Liver (tissue), 9 donors: Measurements from ENCODE around the gene JAKMIP3. TPM values are rescaled to one million over a fixed set of nuclear protein-coding genes. Genes with fewer than 3 reads are reported as not detected.

Source experiments
- DNase-seq: peaks from one replicate; pipeline ENCODE4 v3.0.0-alpha.2; 2017; ENCODE audit warnings: low spot score
- H3K27ac ChIP-seq, 2 donors: one replicate each; pipeline ENCODE4 v1.7.0; 2013; ENCODE audit warnings: inconsistent platforms in 2 of 2, low read length in 2 of 2, control low read depth in 1 of 2, low read depth in 1 of 2, mild to moderate bottlenecking in 1 of 2
- H3K27me3 ChIP-seq, 4 donors: one replicate each; pipeline versions ENCODE4 v1.6.1 to v1.7.0; 2013; ENCODE audit warnings: low read length in 3 of 4, inconsistent platforms in 1 of 4, mild to moderate bottlenecking in 1 of 4, moderate library complexity in 1 of 4; ENCODE audit not compliant: control insufficient read depth in 4 of 4, insufficient read depth in 4 of 4
- H3K36me3 ChIP-seq, 4 donors: one replicate each; pipeline versions ENCODE4 v1.6.1 to v1.7.0; 2013; ENCODE audit warnings: low read length in 3 of 4, mild to moderate bottlenecking in 3 of 4, low read depth in 1 of 4, moderate library complexity in 1 of 4; ENCODE audit not compliant: control insufficient read depth in 4 of 4, insufficient read depth in 3 of 4
- H3K4me1 ChIP-seq, 4 donors: one replicate each; pipeline versions ENCODE4 v1.6.1 to v1.7.0; 2013; ENCODE audit warnings: low read length in 3 of 4, mild to moderate bottlenecking in 3 of 4, moderate library complexity in 1 of 4; ENCODE audit not compliant: control insufficient read depth in 4 of 4, insufficient read depth in 4 of 4
- H3K4me3 ChIP-seq, 3 donors: one replicate each; pipeline versions ENCODE4 v1.6.1 to v1.7.0; 2013; ENCODE audit warnings: low read length in 3 of 3, control low read depth in 1 of 3, low read depth in 1 of 3, mild to moderate bottlenecking in 1 of 3
- H3K9ac ChIP-seq, 2 donors: one replicate each; pipeline ENCODE4 v1.7.0; 2013; ENCODE audit warnings: low read length in 2 of 2, mild to moderate bottlenecking in 2 of 2, moderate library complexity in 2 of 2, control low read depth in 1 of 2, low read depth in 1 of 2
- H3K9me3 ChIP-seq, 4 donors: one replicate each; pipeline versions ENCODE4 v1.6.1 to v1.7.0; 2013; ENCODE audit warnings: low read length in 3 of 4; ENCODE audit not compliant: control insufficient read depth in 4 of 4
- ATF3 ChIP-seq: IDR thresholded peaks from 2 replicates; pipeline ENCODE4 v1.6.1; 2016; ENCODE audit warnings: antibody characterized with exemption
- EGR1 ChIP-seq, 2 donors: IDR thresholded peaks; 2 replicates each; pipeline ENCODE4 v1.6.1; 2016 to 2018; ENCODE audit warnings: antibody characterized with exemption in 2 of 2, low read depth in 2 of 2
- FOXA1 ChIP-seq: IDR thresholded peaks from 2 replicates; pipeline ENCODE4 v1.6.1; 2016; ENCODE audit warnings: antibody characterized with exemption
- FOXA2 ChIP-seq: IDR thresholded peaks from 2 replicates; pipeline ENCODE4 v1.6.1; 2016; ENCODE audit warnings: antibody characterized with exemption
- GABPA ChIP-seq, 2 donors: IDR thresholded peaks in 1 of 2; conservative IDR thresholded peaks in 1 of 2; 2 replicates each; pipeline ENCODE4 v1.6.1; 2016; ENCODE audit warnings: antibody characterized with exemption in 2 of 2, mild to moderate bottlenecking in 1 of 2, moderate library complexity in 1 of 2
- HNF4A ChIP-seq, 2 donors: conservative IDR thresholded peaks; 2 replicates each; pipeline ENCODE4 v1.6.1; 2016; ENCODE audit warnings: antibody characterized with exemption in 2 of 2, mild to moderate bottlenecking in 2 of 2
- HNF4G ChIP-seq: IDR thresholded peaks from 2 replicates; pipeline ENCODE4 v1.6.1; 2016; ENCODE audit warnings: antibody characterized with exemption
- JUND ChIP-seq, 2 donors: IDR thresholded peaks; 2 replicates each; pipeline ENCODE4 v1.6.1; 2016; ENCODE audit warnings: antibody characterized with exemption in 2 of 2
- MAX ChIP-seq: IDR thresholded peaks from 2 replicates; pipeline ENCODE4 v1.6.1; 2016; ENCODE audit warnings: antibody characterized with exemption
- NR2F2 ChIP-seq: IDR thresholded peaks from 2 replicates; pipeline ENCODE4 v1.6.1; 2016; ENCODE audit warnings: antibody characterized with exemption
- RAD21 ChIP-seq, 2 donors: IDR thresholded peaks; 2 replicates each; pipeline ENCODE4 v1.6.1; 2016; ENCODE audit warnings: antibody characterized with exemption in 2 of 2, mild to moderate bottlenecking in 2 of 2
- REST ChIP-seq: IDR thresholded peaks from 2 replicates; pipeline ENCODE4 v1.6.1; 2016; ENCODE audit warnings: antibody characterized with exemption, mild to moderate bottlenecking
- SP1 ChIP-seq: IDR thresholded peaks from 2 replicates; pipeline ENCODE4 v1.6.1; 2018; ENCODE audit warnings: antibody characterized with exemption, mild to moderate bottlenecking
- TAF1 ChIP-seq: conservative IDR thresholded peaks from 2 replicates; pipeline ENCODE4 v1.6.1; 2016; ENCODE audit warnings: antibody characterized with exemption, mild to moderate bottlenecking
- WGBS: extraction: QIAGEN DNeasy Blood & Tissue Kit; methylation state at CpG from one replicate; pipeline ENCODE4 v1.1.7; 2013; 5-methylcytosine and 5-hydroxymethylcytosine counted together
- polyA plus RNA-seq, 2 donors: library from polyadenylated mRNA; stranded (reverse) in 1 of 2; unstranded in 1 of 2; fragments of 200-250 nt in 1 of 2; fragments of >200 nt in 1 of 2; fragmentation: Nextera tagmentation in 1 of 2; extraction: Ambion mirVana in 1 of 2; gene quantifications; one replicate each; pipeline versions ENCODE4 v1.2.1 to v1.2.3, GENCODE V29; 2013 to 2015
- total RNA-seq, 2 donors: library from RNA; depleted of rRNA; stranded (reverse); fragments of >200 nt; gene quantifications; one replicate each; pipeline ENCODE4 v1.2.3, GENCODE V29; 2014
- TF ChIP-seq, protein P1 (sequence below): fragments of 150-350 bp; IDR thresholded peaks from 2 replicates; pipeline ENCODE4 v1.5.1; 2017; ENCODE audit warnings: improper control_type of control experiment, low read depth, low read length; ENCODE audit not compliant: missing input control
- TF ChIP-seq, protein P2 (sequence below): IDR thresholded peaks from 2 replicates; pipeline ENCODE4 v1.6.1; 2016; ENCODE audit warnings: antibody characterized with exemption
- donor health status: healthy.
- donor health status: healthy.
- donor health status: healthy.
- donor health status: healthy.
- donor health status: healthy.

The JAKMIP3 gene
- total and polyA plus RNA-seq, 4 donors = 0.08 to 0.17 (median 0.09) TPM; not detected in 1

DNA sequence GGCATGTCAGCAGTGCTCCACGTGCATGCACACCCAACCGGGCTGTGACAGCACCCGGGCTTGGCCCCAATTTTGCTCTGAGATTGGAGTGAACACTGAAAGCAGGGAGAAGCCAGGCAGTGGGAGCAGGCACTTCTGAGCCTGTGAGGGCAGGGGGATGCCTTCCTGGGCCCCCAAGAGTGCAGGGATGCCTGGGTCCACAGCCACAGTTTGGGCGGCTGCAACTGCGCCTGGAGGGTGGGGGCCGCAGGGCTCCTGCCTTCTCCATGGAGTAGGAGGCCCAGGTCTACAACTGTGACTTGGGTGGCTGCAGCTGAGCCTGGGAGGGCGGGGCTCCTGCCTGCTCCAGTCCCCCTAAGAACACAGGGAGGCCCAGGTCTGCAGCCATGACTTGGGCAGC, 46.4 kb upstream of the JAKMIP3 start:
- WGBS = 94% methylated on average over 7 of the region's 7 CpGs
- no peak for DNase-seq
- H3K27me3 ChIP-seq = no peaks in the 10 kb centered on the region
- H3K9ac ChIP-seq = no peak overlapping the region
- no peaks in the 10 kb centered on the region for H3K36me3 ChIP-seq
- H3K4me1 ChIP-seq = peaks cover 0 to 9% (median 7%) of the 10 kb centered on the region in 4 donors
- H3K4me3 ChIP-seq = no peak overlapping the region
- no peak overlapping the region for H3K27ac ChIP-seq
- TF ChIP-seq HNF4G (no peak), EGR1 (IDR thresholded peaks at IDR 0.05; ENCODE audit: low read depth in 2 of 2) (no peak), MAX (no peak), RAD21 (IDR thresholded peaks at IDR 0.05) (no peak), GABPA (IDR thresholded peaks at IDR 0.05 in 1 of 2, conservative IDR thresholded peaks at IDR 0.05 in 1 of 2) (no peak), REST (no peak), FOXA2 (no peak), JUND (IDR thresholded peaks at IDR 0.05) (no peak), HNF4A (conservative IDR thresholded peaks at IDR 0.05) (no peak), TAF1 (no peak), ATF3 (no peak)
- TF ChIP-seq, protein P1, sequence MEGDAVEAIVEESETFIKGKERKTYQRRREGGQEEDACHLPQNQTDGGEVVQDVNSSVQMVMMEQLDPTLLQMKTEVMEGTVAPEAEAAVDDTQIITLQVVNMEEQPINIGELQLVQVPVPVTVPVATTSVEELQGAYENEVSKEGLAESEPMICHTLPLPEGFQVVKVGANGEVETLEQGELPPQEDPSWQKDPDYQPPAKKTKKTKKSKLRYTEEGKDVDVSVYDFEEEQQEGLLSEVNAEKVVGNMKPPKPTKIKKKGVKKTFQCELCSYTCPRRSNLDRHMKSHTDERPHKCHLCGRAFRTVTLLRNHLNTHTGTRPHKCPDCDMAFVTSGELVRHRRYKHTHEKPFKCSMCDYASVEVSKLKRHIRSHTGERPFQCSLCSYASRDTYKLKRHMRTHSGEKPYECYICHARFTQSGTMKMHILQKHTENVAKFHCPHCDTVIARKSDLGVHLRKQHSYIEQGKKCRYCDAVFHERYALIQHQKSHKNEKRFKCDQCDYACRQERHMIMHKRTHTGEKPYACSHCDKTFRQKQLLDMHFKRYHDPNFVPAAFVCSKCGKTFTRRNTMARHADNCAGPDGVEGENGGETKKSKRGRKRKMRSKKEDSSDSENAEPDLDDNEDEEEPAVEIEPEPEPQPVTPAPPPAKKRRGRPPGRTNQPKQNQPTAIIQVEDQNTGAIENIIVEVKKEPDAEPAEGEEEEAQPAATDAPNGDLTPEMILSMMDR = no peak
- TF ChIP-seq, protein P2, sequence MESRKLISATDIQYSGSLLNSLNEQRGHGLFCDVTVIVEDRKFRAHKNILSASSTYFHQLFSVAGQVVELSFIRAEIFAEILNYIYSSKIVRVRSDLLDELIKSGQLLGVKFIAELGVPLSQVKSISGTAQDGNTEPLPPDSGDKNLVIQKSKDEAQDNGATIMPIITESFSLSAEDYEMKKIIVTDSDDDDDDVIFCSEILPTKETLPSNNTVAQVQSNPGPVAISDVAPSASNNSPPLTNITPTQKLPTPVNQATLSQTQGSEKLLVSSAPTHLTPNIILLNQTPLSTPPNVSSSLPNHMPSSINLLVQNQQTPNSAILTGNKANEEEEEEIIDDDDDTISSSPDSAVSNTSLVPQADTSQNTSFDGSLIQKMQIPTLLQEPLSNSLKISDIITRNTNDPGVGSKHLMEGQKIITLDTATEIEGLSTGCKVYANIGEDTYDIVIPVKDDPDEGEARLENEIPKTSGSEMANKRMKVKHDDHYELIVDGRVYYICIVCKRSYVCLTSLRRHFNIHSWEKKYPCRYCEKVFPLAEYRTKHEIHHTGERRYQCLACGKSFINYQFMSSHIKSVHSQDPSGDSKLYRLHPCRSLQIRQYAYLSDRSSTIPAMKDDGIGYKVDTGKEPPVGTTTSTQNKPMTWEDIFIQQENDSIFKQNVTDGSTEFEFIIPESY = no peak
- no peaks in the 10 kb centered on the region for H3K9me3 ChIP-seq

- peaks cover 0 to 9% (median 7%) of the 10 kb centered on the region in 4 donors for H3K4me1 ChIP-seq
- H3K27ac ChIP-seq = no peak overlapping the region
- H3K27me3 ChIP-seq = no peaks in the 10 kb centered on the region
- 84% methylated on average over 13 of the region's 13 CpGs for WGBS
- DNase-seq = no peak
- no peak overlapping the region for H3K4me3 ChIP-seq
- H3K36me3 ChIP-seq = no peaks in the 10 kb centered on the region
- H3K9ac ChIP-seq = no peak overlapping the region
- H3K9me3 ChIP-seq = no peaks in the 10 kb centered on the region
- TF ChIP-seq, protein P1 = no peak
- no peak for TF ChIP-seq JUND (IDR thresholded peaks at IDR 0.05)
- no peak for TF ChIP-seq NR2F2
- no peak for TF ChIP-seq SP1
- TF ChIP-seq HNF4G = no peak
- no peak for TF ChIP-seq EGR1 (IDR thresholded peaks at IDR 0.05; ENCODE audit: low read depth in 2 of 2)
- TF ChIP-seq, protein P2 = no peak
- TF ChIP-seq FOXA1 = no peak
- TF ChIP-seq GABPA (IDR thresholded peaks at IDR 0.05 in 1 of 2, conservative IDR thresholded peaks at IDR 0.05 in 1 of 2) = no peak
- no peak for TF ChIP-seq RAD21 (IDR thresholded peaks at IDR 0.05)
- no peak for TF ChIP-seq HNF4A (conservative IDR thresholded peaks at IDR 0.05)
Measured at GRCh38 chr10:132020456-132020855, 45.3 kb upstream of the JAKMIP3 start.
